DOHH2 (cell line): Measurements from ENCODE around the gene NFATC4.

Experiments used
- H3F3A ChIP-seq: fragments of 200-600 bp; sonication (generic), shearing (Covaris generic); 2 replicates; pipeline ENCODE4 v1.6.0; 2016; ENCODE audit warnings: antibody characterized with exemption, mild to moderate bottlenecking; ENCODE audit not compliant: control insufficient read depth, insufficient read depth
- H3K27ac ChIP-seq: fragments of 200-600 bp; sonication (generic); 2 replicates; pipeline ENCODE4 v1.5.1; 2014; ENCODE audit warnings: low read depth, mild to moderate bottlenecking, low read length, moderate library complexity
- H3K27me3 ChIP-seq: fragments of 200-600 bp; sonication (generic); 2 replicates; pipeline ENCODE4 v1.6.1; 2014; ENCODE audit warnings: mild to moderate bottlenecking, low read length, mixed read lengths; ENCODE audit not compliant: control insufficient read depth
- H3K36me3 ChIP-seq: fragments of 200-600 bp; sonication (generic); 2 replicates; pipeline ENCODE4 v1.6.1; 2014; ENCODE audit warnings: mild to moderate bottlenecking, low read length, moderate library complexity, mixed read lengths; ENCODE audit not compliant: control insufficient read depth
- H3K4me1 ChIP-seq: fragments of 200-600 bp; sonication (generic); 2 replicates; pipeline ENCODE4 v1.6.1; 2014; ENCODE audit warnings: mild to moderate bottlenecking, low read length, mixed read lengths; ENCODE audit not compliant: control insufficient read depth
- H3K4me2 ChIP-seq: fragments of 200-600 bp; sonication (generic); 2 replicates; pipeline ENCODE4 v1.6.0; 2014; ENCODE audit warnings: mild to moderate bottlenecking, low read length, moderate library complexity
- H3K4me3 ChIP-seq: fragments of 200-600 bp; sonication (generic); 2 replicates; pipeline ENCODE4 v1.5.1; 2014; ENCODE audit warnings: mild to moderate bottlenecking, low read length, mixed read lengths
- H3K79me2 ChIP-seq: fragments of 200-600 bp; sonication (generic); 2 replicates; pipeline ENCODE4 v1.6.1; 2014; ENCODE audit warnings: mild to moderate bottlenecking, low read length, mixed read lengths; ENCODE audit not compliant: control insufficient read depth
- H3K9me2 ChIP-seq: fragments of 200-600 bp; sonication (generic); replicated peaks from 2 replicates; pipeline ENCODE4 v1.6.1; 2014; ENCODE audit warnings: mild to moderate bottlenecking, low read length, mixed read lengths; ENCODE audit not compliant: control insufficient read depth
- H3K9me3 ChIP-seq: fragments of 200-600 bp; sonication (generic); 2 replicates; pipeline ENCODE4 v1.6.1; 2014; ENCODE audit warnings: antibody characterized with exemption, low read length, mixed read lengths; ENCODE audit not compliant: control insufficient read depth, insufficient read depth
- H4K20me1 ChIP-seq: fragments of 200-600 bp; sonication (generic); 2 replicates; pipeline ENCODE4 v1.6.0; 2014; ENCODE audit warnings: low read depth, mild to moderate bottlenecking, antibody characterized with exemption, low read length, moderate library complexity; ENCODE audit not compliant: control insufficient read depth, insufficient read depth
- EZH2phosphoT487 ChIP-seq: fragments of 200-600 bp; sonication (generic); IDR thresholded peaks from 2 replicates; pipeline ENCODE4 v1.6.1; 2017; ENCODE audit warnings: borderline replicate concordance, mild to moderate bottlenecking, antibody characterized with exemption, low read length, moderate library complexity, mixed read lengths
- TF ChIP-seq, protein P1 (sequence below): fragments of 200-600 bp; sonication (generic); IDR thresholded peaks from one replicate; pipeline ENCODE4 v1.5.1; 2014; ENCODE audit warnings: antibody characterized with exemption, mild to moderate bottlenecking, low read depth, low read length; ENCODE audit not compliant: poor library complexity, severe bottlenecking

Gene NFATC4

DNA sequence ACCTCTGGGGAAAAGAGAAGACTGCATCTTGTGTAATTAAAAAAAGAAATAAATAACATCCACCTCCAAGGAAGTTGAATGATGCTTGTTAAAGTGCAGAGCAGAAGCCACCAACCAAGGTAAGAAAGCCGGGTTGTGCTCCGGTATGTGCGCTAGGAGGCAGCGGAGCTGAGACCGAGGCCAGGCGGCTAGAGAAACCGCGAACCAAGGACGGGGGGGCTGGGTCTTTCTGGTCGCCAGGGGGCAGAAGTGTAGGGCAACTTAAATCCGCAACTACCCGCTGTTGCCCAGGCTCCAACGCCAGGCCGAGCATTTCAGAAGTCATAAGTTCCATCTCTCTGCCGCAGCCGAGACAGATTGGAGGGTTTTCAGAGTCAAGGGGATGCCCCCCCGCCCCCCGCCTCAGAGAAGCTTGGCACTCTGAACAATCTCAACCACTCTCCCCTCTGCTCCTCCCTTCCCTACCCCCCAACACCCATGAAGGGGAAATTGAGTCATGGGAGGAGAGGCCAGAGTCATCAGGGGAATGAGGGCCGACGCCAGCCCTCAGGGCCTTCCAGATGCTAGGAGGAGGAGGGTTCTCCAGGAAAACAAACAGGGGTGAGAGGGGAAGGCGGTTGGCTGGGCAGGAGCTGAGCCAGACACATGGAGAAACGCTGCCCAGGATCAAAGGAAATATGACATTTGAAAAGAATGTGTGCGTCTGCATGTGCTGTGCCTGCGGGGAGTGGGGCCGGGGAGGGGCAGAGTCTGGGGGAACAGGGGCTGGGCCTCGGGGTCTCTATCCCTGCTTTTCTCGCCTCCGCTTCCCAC, 2.2 kb upstream of the NFATC4 start:
- peak overlapping the region; percentile 87 for H3K4me2 ChIP-seq
- no peaks in the 10 kb centered on the region for H3K27me3 ChIP-seq
- H3K9me2 ChIP-seq, result no peaks in the 10 kb centered on the region
- TF ChIP-seq EZH2phosphoT487, result no peak
- TF ChIP-seq, protein P1, sequence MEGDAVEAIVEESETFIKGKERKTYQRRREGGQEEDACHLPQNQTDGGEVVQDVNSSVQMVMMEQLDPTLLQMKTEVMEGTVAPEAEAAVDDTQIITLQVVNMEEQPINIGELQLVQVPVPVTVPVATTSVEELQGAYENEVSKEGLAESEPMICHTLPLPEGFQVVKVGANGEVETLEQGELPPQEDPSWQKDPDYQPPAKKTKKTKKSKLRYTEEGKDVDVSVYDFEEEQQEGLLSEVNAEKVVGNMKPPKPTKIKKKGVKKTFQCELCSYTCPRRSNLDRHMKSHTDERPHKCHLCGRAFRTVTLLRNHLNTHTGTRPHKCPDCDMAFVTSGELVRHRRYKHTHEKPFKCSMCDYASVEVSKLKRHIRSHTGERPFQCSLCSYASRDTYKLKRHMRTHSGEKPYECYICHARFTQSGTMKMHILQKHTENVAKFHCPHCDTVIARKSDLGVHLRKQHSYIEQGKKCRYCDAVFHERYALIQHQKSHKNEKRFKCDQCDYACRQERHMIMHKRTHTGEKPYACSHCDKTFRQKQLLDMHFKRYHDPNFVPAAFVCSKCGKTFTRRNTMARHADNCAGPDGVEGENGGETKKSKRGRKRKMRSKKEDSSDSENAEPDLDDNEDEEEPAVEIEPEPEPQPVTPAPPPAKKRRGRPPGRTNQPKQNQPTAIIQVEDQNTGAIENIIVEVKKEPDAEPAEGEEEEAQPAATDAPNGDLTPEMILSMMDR, result peak; percentile 96
- peaks cover 14% of the 10 kb centered on the region for H3K79me2 ChIP-seq
- H3K4me1 ChIP-seq, result peaks cover 40% of the 10 kb centered on the region
- 0 out of 2 replicates have a peak, but pooled peaks cover 6% of the 10 kb centered on the region for H3F3A ChIP-seq
- H4K20me1 ChIP-seq, result no peaks in the 10 kb centered on the region
- peaks cover 10% of the 10 kb centered on the region for H3K36me3 ChIP-seq
- H3K27ac ChIP-seq, result peak overlapping the region; percentile 90
- peak overlapping the region; percentile 88 for H3K4me3 ChIP-seq
- no peaks in the 10 kb centered on the region for H3K9me3 ChIP-seq

DNA sequence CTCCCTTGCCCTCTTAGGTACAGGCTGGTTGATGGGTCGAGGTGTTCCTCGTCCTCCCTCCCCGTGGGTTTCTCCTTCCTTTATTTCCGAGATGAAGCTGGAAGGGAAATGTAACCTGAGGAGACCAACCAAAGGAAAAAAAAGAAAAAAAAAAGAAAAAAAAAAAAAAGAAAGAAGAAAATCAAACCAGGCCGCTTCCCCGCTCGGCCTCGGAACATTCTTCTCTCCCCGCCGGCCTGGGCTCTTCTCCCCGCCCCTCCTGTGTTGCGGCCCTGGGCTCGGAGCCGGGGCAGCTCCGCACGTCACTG, 1.6 kb upstream of the NFATC4 start:
- Histone ChIP-seq H4K20me1 (no peaks in the 10 kb centered on the region), H3K9me3 (no peaks in the 10 kb centered on the region), H3K27ac (peak overlapping the region; percentile 90), H3K79me2 (peaks cover 14% of the 10 kb centered on the region), H3K4me1 (peaks cover 44% of the 10 kb centered on the region), H3K27me3 (no peaks in the 10 kb centered on the region), H3K36me3 (peaks cover 15% of the 10 kb centered on the region), H3K4me3 (peak overlapping the region; percentile 88), H3K4me2 (peak overlapping the region; percentile 87), H3F3A (0 out of 2 replicates have a peak, but pooled peaks cover 6% of the 10 kb centered on the region), H3K9me2 (no peaks in the 10 kb centered on the region)
- no peak for TF ChIP-seq EZH2phosphoT487
- TF ChIP-seq, protein P1, result no peak

DNA sequence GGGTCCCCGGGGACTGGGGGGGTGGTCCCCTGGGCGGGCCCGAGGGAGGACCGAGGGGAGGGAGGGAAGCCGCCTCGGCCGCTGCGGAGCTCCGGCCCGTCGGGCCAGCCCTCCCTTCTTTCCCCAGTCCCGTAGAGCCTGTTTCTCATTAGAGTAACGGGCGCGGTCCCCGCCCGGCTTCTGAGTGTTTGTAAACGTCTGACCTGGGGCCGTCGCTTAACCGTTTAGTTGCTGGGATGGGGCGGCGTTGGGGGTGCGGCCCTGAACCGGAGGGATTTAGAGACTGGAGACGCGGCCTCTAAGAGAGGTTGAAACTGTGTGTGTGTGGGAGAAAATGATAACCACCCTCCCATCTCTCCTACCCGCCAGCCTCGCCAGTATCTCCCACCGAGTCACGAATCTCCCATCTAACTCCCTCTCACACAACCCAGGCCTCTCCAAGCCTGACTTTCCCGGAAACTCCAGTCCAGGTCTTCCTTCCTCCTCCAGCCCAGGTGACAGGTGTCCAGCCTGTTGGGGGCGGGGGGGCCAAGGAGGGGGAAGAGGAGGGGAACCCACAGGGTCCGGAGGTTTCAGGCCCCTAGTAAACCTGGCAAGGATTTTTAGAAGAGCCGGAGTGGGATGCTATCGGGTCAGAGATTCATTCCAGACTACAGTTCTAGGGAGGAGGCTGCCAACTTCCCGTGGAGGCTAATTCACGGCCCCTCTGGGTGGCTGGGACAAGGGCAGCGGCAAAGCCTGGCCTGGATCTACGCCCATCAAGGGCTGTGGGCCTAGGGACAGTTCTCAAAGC, 1.1 kb upstream of the NFATC4 start:
- Histone ChIP-seq H3K4me3 (peak overlapping the region; percentile 88), H3K9me3 (no peaks in the 10 kb centered on the region), H3K36me3 (peaks cover 20% of the 10 kb centered on the region), H4K20me1 (no peaks in the 10 kb centered on the region), H3K79me2 (peaks cover 14% of the 10 kb centered on the region), H3K27me3 (no peaks in the 10 kb centered on the region), H3K9me2 (no peaks in the 10 kb centered on the region), H3F3A (0 out of 2 replicates have a peak, but pooled peaks cover 6% of the 10 kb centered on the region), H3K4me2 (peak overlapping the region; percentile 87), H3K27ac (peak overlapping the region; percentile 90), H3K4me1 (peaks cover 44% of the 10 kb centered on the region)
- TF ChIP-seq EZH2phosphoT487, result no peak
- TF ChIP-seq, protein P1, result no peak
